EL (cell line): ENCODE data around the gene NARS2.

Experiments used
- DNase-seq: peaks from one replicate; pipeline ENCODE4 v3.0.0-alpha.2; 2016

The NARS2 gene

GRCh38 chr11:78402847-78403246, 171.8 kb downstream of the NARS2 start:
- DNase-seq = no peak

- DNase-seq = no peak
These were observed 174.0 kb downstream of the NARS2 start for GRCh38 chr11:78400702-78401101.

- no peak for DNase-seq
These were observed 174.5 kb downstream of the NARS2 start for GRCh38 chr11:78400116-78400515.

GRCh38 chr11:78399136-78399535, 175.5 kb downstream of the NARS2 start:
- DNase-seq = no peak

GRCh38 chr11:78398715-78399114, 175.9 kb downstream of the NARS2 start:
- no peak for DNase-seq

GRCh38 chr11:78397398-78397797, 177.3 kb downstream of the NARS2 start:
- no peak for DNase-seq

- DNase-seq = no peak
These were observed 179.1 kb downstream of the NARS2 start for GRCh38 chr11:78395597-78395996.

GRCh38 chr11:78392854-78393253, 181.8 kb downstream of the NARS2 start:
- no peak for DNase-seq

GRCh38 chr11:78391424-78391823, 183.2 kb downstream of the NARS2 start:
- no peak for DNase-seq

GRCh38 chr11:78390809-78391208, 183.9 kb downstream of the NARS2 start:
- no peak for DNase-seq

GRCh38 chr11:78386215-78386941, 188.3 kb downstream of the NARS2 start:
- DNase-seq = no peak
